CD14-positive monocyte (primary cell): ENCODE results near the gene PKP4. TPM values are rescaled to one million over a fixed set of nuclear protein-coding genes. Genes with fewer than 3 reads are reported as not detected.

ENCODE experiments used
- DNase-seq, 3 donors: peaks; one replicate each; pipeline ENCODE4 v3.0.0-alpha.2; 2011 to 2022
- H2AFZ ChIP-seq: 2 replicates; pipeline ENCODE4 v1.6.0; 2012; ENCODE audit warnings: mild to moderate bottlenecking, low read depth, low read length, inconsistent platforms; ENCODE audit not compliant: insufficient read depth, poor library complexity, severe bottlenecking
- H3K27ac ChIP-seq, 2 donors: 1 replicate in 1 of 2; 2 replicates in 1 of 2; pipeline ENCODE4 v1.5.1; 2012 to 2013; ENCODE audit warnings: low read length in 2 of 2, control low read depth in 1 of 2, inconsistent platforms in 1 of 2, low read depth in 1 of 2, mild to moderate bottlenecking in 1 of 2
- H3K27me3 ChIP-seq, 2 donors: one replicate each; pipeline versions ENCODE4 v1.6.0 to v1.6.1; 2011 to 2013; ENCODE audit warnings: low read length in 2 of 2; ENCODE audit not compliant: control insufficient read depth in 2 of 2, insufficient read depth in 2 of 2
- H3K36me3 ChIP-seq, 2 donors: replicated peaks in 1 of 2; 1 replicate in 1 of 2; 2 replicates in 1 of 2; pipeline versions ENCODE4 v1.5.1 to v1.6.1; 2012 to 2013; ENCODE audit warnings: low read length in 2 of 2, control low read depth in 1 of 2, inconsistent platforms in 1 of 2, mild to moderate bottlenecking in 1 of 2; ENCODE audit not compliant: insufficient read depth in 2 of 2, control insufficient read depth in 1 of 2
- H3K4me1 ChIP-seq, 2 donors: 1 replicate in 1 of 2; 2 replicates in 1 of 2; pipeline versions ENCODE4 v1.5.1 to v1.6.1; 2012 to 2013; ENCODE audit warnings: low read length in 2 of 2, control low read depth in 1 of 2, inconsistent platforms in 1 of 2, mild to moderate bottlenecking in 1 of 2, moderate library complexity in 1 of 2; ENCODE audit not compliant: insufficient read depth in 2 of 2, control insufficient read depth in 1 of 2
- H3K4me2 ChIP-seq: replicated peaks from 2 replicates; pipeline ENCODE3; 2012; ENCODE audit warnings: low read length, moderate library complexity, mild to moderate bottlenecking; ENCODE audit not compliant: poor library complexity, severe bottlenecking; ENCODE audit errors: extremely low read depth
- H3K4me3 ChIP-seq, 3 experiments: fragments of 200-600 bp in 1 of 3; sonication (generic) in 1 of 3; replicated peaks in 1 of 3; 1 replicate in 2 of 3; 2 replicates in 1 of 3; pipeline ENCODE4 v1.5.1; 2011 to 2013; ENCODE audit warnings: low read length in 3 of 3, mild to moderate bottlenecking in 3 of 3, control low read depth in 2 of 3, low read depth in 2 of 3, inconsistent platforms in 1 of 3, moderate library complexity in 1 of 3
- H3K79me2 ChIP-seq: 2 replicates; pipeline ENCODE4 v1.6.0; 2012; ENCODE audit warnings: mild to moderate bottlenecking, control low read depth, inconsistent platforms, low read length, moderate library complexity; ENCODE audit not compliant: insufficient read depth
- H3K9ac ChIP-seq: 2 replicates; pipeline ENCODE4 v1.6.0; 2017; ENCODE audit warnings: low read length, mild to moderate bottlenecking; ENCODE audit not compliant: insufficient read depth, poor library complexity, severe bottlenecking
- H3K9me3 ChIP-seq, 2 donors: replicated peaks in 1 of 2; 1 replicate in 1 of 2; 2 replicates in 1 of 2; pipeline versions ENCODE4 v1.5.1 to v1.6.1; 2012 to 2013; ENCODE audit warnings: low read length in 2 of 2, control low read depth in 1 of 2; ENCODE audit not compliant: control insufficient read depth in 1 of 2, insufficient read depth in 1 of 2
- H4K20me1 ChIP-seq: 2 replicates; pipeline ENCODE4 v1.6.0; 2012; ENCODE audit warnings: mild to moderate bottlenecking, low read length, control low read depth, moderate library complexity; ENCODE audit not compliant: insufficient read depth
- H3K27ac Mint-ChIP-seq, 7 donors: one replicate each; pipeline ENCODE4 v1.8.0; 2020; ENCODE audit warnings: mild to moderate bottlenecking in 7 of 7, mixed read lengths in 7 of 7, moderate library complexity in 6 of 7, inconsistent platforms in 2 of 7
- H3K27me3 Mint-ChIP-seq, 3 donors: one replicate each; pipeline ENCODE4 v1.8.0; 2021 to 2022; ENCODE audit warnings: low read depth in 3 of 3, mild to moderate bottlenecking in 3 of 3, mixed read lengths in 3 of 3, moderate library complexity in 3 of 3, inconsistent platforms in 1 of 3
- H3K36me3 Mint-ChIP-seq, 2 donors: one replicate each; pipeline ENCODE4 v1.8.0; 2020; ENCODE audit warnings: mixed read lengths in 2 of 2, inconsistent platforms in 1 of 2, mild to moderate bottlenecking in 1 of 2
- H3K4me1 Mint-ChIP-seq: one replicate; pipeline ENCODE4 v1.8.0; 2020; ENCODE audit warnings: mild to moderate bottlenecking, mixed read lengths
- H3K4me3 Mint-ChIP-seq, 2 donors: one replicate each; pipeline ENCODE4 v1.8.0; 2020; ENCODE audit warnings: mild to moderate bottlenecking in 2 of 2, mixed read lengths in 2 of 2, moderate library complexity in 1 of 2
- H3K9me3 Mint-ChIP-seq, 7 donors: one replicate each; pipeline ENCODE4 v1.8.0; 2020 to 2022; ENCODE audit warnings: mixed read lengths in 7 of 7, mild to moderate bottlenecking in 6 of 7, moderate library complexity in 6 of 7, inconsistent platforms in 2 of 7
- WGBS: methylation state at CpG from one replicate; pipeline ENCODE4 v1.1.5; 2013; ENCODE audit warnings: missing lambda C conversion rate; ENCODE audit not compliant: insufficient coverage; 5-methylcytosine and 5-hydroxymethylcytosine counted together
- intact Hi-C, 2 donors: fragments of 100-400 bp; cut with micrococcal nuclease; formaldehyde crosslinking; loops; one replicate each; pipeline versions ENCODE4 v1.15.0 to v1.15.1; 2023
- polyA plus RNA-seq, 3 donors: library from polyadenylated mRNA; depleted of rRNA in 1 of 3; unstranded in 2 of 3; stranded (reverse) in 1 of 3; fragments of 300-500 nt in 2 of 3; fragments of >200 nt in 1 of 3; fragmentation: Illumina TruSeq in 2 of 3; gene quantifications; 1 replicate in 2 of 3; 2 replicates in 1 of 3; pipeline ENCODE4 v1.2.3, GENCODE V29; 2012 to 2021
- TF ChIP-seq, protein P1 (sequence below): fragments of 200-600 bp; IDR thresholded peaks from one replicate; pipeline ENCODE4 v1.8.0; 2022; ENCODE audit warnings: antibody characterized with exemption, mild to moderate bottlenecking

Gene PKP4
- polyA plus RNA-seq, 3 donors: 0.33 to 9.4 (median 0.73) TPM

GRCh38 chr2:158413581-158413980 lies 43.2 kb upstream of the PKP4 start:
- peaks cover 17 to 38% (median 32%) of the 10 kb centered on the region in 7 donors for H3K9me3 Mint-ChIP-seq

GRCh38 chr2:158414538-158414937 lies 42.2 kb upstream of the PKP4 start:
- H3K4me1 Mint-ChIP-seq: no peaks in the 10 kb centered on the region
- H3K79me2 ChIP-seq: no peaks in the 10 kb centered on the region
- intact Hi-C loops: no loop called here
- TF ChIP-seq, protein P1, sequence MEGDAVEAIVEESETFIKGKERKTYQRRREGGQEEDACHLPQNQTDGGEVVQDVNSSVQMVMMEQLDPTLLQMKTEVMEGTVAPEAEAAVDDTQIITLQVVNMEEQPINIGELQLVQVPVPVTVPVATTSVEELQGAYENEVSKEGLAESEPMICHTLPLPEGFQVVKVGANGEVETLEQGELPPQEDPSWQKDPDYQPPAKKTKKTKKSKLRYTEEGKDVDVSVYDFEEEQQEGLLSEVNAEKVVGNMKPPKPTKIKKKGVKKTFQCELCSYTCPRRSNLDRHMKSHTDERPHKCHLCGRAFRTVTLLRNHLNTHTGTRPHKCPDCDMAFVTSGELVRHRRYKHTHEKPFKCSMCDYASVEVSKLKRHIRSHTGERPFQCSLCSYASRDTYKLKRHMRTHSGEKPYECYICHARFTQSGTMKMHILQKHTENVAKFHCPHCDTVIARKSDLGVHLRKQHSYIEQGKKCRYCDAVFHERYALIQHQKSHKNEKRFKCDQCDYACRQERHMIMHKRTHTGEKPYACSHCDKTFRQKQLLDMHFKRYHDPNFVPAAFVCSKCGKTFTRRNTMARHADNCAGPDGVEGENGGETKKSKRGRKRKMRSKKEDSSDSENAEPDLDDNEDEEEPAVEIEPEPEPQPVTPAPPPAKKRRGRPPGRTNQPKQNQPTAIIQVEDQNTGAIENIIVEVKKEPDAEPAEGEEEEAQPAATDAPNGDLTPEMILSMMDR: no peak
- no peaks in the 10 kb centered on the region for H3K27me3 Mint-ChIP-seq
- H3K4me2 ChIP-seq: no peak overlapping the region
- no peak overlapping the region for H2AFZ ChIP-seq
- H3K27ac ChIP-seq: no peak overlapping the region
- H3K4me3 ChIP-seq: no peak overlapping the region
- no peak overlapping the region for H3K4me3 Mint-ChIP-seq
- H3K9me3 Mint-ChIP-seq: peaks cover 16 to 33% (median 27%) of the 10 kb centered on the region in 7 donors
- no peaks in the 10 kb centered on the region for H3K4me1 ChIP-seq
- no peaks in the 10 kb centered on the region for H4K20me1 ChIP-seq
- H3K27ac Mint-ChIP-seq: peak overlapping the region in 1 of 7 donors; percentile 13
- no peaks in the 10 kb centered on the region for H3K36me3 Mint-ChIP-seq
- WGBS: no CpG with 5 or more reads among the region's 1 CpG
- no peaks in the 10 kb centered on the region for H3K27me3 ChIP-seq
- H3K9me3 ChIP-seq: peaks cover 10 to 12% of the 10 kb centered on the region in 2 donors
- H3K9ac ChIP-seq: no peak overlapping the region
- no peaks in the 10 kb centered on the region for H3K36me3 ChIP-seq
- no peak for DNase-seq

More at GRCh38 chr2:158413581-158413980, 43.2 kb upstream of the PKP4 start:
- WGBS: no CpG with 5 or more reads among the region's 2 CpGs
- Mint-ChIP-seq H3K4me1 (no peaks in the 10 kb centered on the region), H3K27me3 (no peaks in the 10 kb centered on the region), H3K27ac (no peak overlapping the region), H3K36me3 (no peaks in the 10 kb centered on the region), H3K4me3 (no peak overlapping the region)
- DNase-seq: no peak
- H3K27ac ChIP-seq: no peak overlapping the region
- TF ChIP-seq, protein P1: no peak
- intact Hi-C loops: no loop called here
- no peaks in the 10 kb centered on the region for H3K79me2 ChIP-seq
- no peak overlapping the region for H2AFZ ChIP-seq
- no peaks in the 10 kb centered on the region for H3K4me1 ChIP-seq
- no peaks in the 10 kb centered on the region for H3K27me3 ChIP-seq
- H4K20me1 ChIP-seq: no peaks in the 10 kb centered on the region
- H3K9ac ChIP-seq: no peak overlapping the region
- no peaks in the 10 kb centered on the region for H3K36me3 ChIP-seq
- H3K4me2 ChIP-seq: no peak overlapping the region
- no peak overlapping the region for H3K4me3 ChIP-seq
- peaks cover 10 to 15% of the 10 kb centered on the region in 2 donors for H3K9me3 ChIP-seq
